ENCODE measurements around the gene GNA14.
"Not testable (repeated sequence)": the region's sequence is repeated elsewhere in the genome, so short reads cannot be mapped to it uniquely, and the experiment has no call there.

GNA14 gene

DNA sequence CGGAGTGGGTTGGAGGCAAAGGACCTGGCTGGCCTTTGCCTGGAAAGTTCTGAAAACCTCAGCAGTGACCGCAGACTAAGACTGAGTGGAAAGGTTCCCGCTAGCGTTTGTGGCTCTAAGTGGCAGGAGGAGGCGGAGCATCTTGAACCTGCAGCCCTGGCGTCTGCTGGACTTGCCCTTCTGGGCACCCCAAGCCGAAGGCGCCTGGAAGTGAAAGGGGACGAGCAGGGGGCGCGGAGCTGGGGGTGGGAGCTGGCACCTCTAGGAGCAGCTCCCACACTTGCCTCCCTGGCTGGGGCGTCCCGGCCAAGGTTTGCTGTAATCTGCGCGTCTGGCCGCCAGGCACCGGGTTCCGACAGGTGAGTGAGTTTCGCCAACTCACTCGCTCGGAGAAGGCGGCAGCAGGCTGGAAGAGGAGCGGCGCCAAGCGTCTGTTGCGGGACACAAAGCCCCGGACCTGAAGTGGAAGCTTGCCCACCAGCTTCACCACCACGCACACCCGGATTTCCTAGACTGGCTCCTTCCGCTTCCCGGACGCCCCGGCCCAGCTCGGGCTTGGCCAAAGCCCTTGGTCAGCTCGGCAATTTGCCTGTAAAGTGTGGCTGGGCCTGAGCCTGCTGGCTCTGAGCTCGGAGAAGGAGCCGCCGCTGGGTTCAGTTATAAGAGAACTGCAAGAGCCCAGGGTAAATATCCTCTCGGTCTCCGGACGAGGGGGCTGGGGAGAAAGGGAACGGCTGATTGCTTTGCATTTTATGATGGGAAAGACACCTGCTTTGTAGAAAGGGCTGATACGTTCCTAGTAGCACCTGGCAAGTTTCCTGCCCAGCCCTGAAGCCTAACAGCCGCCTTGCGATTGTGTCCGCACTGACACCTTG, at the start of gene GNA14:
Gene GNA14 (minus strand): TSS at position 89 of the 875 bp plus-strand sequence. CDS start 529 bp downstream, outside the sequence.
- DNase-seq = no peak

DNA sequence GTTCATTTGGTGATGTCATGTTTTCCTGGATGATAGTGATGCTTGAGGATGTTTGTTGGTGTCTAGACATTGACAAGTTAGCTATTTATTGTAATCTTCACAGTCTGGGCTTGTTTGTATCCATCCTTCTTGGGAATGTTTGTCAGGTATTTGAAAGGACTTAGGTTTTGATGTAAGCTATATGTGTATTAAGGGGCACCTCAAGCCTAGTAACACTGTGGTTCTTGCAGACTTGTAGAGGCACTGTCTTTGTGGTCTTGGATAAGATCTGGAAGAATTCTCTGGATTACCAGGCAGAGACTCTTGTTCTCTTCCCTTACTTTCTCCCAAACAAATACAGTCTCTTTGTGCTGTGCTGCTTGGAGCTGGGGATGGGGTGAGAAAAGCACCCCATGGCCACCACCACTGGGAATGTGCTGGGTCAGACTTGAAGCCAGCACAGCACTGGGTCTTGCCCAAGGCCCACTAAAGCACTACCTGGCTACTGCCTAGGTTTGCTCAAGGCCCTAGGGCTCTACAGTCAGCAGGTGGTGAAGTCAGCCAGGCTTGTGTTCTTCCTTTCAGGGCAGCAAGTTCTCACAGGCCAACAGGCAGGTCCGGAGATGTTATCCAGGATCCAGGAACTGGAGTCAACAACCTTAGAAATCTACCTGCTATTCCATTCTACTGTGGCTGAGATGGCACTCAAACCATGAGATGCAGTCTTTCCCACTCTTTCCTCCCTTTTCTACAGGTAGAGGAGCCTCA, 49.3 kb upstream of the GNA14 start:
- no peak for DNase-seq

DNA sequence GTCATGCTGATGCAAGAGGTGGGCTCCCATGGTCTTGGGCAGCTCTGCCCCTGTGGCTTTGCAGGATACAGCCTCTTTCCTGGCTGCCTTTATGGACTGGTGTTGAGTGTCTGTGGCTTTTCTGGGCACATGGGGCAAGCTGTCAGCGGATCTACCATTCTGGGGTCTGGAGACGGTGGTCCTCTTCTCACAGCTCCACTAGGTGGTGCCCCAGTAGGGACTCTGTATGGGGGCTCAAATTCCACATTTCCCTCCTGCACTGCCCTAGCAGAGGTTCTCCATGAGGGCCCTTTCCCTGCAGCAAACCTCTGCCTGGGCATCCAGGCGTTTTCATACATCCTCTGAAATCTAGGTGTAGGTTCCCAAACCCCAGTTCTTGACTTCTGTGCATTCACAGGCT, 42.6 kb upstream of the GNA14 start:
- DNase-seq = not testable (repeated sequence)

DNA sequence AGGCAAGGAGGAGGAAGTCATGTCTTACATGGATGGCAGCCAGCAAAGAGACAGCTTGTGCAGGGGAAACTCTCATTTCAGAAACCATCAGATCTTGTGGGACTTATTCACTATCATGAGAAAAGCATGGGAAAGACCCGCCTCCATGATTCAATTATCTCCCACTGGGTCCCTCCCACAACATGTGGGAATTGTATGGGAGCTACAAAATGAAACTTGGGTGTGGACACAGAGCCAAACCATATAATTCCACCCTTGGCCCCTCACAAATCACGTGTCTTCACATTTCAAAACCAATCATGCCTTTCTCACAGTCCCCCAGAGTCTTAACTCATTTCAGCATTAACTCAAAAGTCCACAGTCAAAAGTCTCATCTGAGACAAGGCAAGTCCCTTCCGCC, 42.0 kb upstream of the GNA14 start:
- DNase-seq = not testable (repeated sequence)

DNA sequence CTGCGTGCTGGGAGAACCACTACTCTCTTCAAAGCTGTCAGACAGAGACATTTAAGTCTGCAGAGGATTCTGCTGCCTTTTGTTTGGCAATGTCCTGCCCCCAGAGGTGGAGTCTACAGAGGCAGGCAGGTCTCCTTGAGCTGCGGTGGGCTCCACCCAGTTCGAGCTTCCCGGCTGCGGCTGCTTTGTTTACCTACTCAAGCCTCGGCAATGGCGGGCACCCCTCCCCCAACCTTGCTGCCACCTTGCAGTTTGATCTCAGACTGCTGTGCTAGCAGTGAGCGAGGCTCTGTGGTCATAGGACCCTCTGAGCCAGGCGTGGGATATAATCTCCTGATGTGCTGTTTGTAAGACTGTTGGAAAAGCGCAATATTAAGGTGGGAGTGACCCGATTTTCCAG, 39.6 kb upstream of the GNA14 start:
- DNase-seq = not testable (repeated sequence)

DNA sequence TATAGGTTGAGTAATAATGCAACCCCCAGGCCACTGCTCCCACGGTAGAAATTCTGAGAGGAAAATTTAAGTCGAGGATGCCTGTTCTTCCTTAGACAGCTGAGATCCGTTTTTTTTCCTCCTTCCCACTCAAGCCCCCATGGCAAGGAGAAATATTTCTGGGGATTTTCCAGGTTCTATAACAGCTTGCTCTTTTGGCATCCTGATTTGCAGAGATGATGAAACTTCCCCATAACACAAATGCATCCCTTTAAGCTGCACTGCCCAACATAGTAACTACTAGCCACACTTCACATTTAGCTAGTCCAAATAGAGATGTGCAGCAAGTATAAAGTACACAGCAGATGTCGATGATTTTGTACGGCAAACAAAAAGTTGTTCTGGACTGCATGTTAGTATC, 32.5 kb upstream of the GNA14 start:
- DNase-seq = no peak

DNA sequence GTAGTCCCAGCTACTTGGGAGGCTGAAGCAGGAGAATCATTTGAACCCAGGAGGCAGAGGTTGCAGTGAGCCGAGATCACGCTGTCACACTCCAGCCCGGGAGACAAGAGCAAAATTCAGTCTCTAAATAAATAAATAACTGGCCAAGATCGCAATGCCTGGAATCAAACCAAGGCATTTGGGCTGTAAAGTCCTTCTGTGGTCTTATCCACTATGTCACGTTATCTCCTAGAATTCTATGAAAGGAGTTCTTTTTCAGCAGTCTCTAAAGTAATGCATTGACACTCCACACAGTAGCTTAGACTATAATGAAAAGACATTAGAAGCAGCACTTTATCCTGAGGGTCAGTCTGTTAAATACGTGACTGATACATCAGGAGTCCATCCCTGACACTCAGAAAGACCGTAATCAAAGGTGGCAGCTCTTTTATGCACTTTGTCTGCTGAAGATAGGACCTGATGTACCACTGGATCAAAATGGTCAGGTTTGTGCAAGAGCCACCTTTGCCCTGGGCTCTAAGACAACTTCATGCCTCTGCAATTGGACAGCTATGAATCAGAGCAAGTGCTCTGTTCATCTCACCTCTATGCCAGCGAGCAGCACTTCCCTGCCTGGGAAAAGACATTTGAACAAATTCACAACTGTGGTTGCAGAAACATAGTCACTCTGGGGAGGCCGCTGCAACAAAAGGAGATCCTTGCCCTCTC, 31.7 kb upstream of the GNA14 start:
- no peak for DNase-seq

DNA sequence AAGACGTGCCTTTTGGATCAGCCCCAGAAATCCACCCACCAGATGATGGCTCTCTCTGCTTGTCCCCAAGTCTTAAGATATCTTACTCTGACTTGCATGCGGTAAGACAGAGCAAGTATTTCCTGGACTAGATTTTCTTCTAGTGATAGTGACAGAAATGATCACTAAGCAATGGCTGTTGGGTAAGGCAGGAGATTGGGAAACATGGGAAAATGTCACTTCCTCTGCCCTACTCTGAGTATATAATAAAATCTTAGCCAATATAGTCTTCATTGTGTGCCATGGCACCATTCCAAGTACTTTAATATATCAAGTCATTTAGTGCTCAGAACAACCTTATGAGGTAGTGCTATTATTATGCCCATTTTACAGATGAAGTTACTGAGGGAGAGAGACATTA, 31.0 kb upstream of the GNA14 start:
- DNase-seq = no peak

DNA sequence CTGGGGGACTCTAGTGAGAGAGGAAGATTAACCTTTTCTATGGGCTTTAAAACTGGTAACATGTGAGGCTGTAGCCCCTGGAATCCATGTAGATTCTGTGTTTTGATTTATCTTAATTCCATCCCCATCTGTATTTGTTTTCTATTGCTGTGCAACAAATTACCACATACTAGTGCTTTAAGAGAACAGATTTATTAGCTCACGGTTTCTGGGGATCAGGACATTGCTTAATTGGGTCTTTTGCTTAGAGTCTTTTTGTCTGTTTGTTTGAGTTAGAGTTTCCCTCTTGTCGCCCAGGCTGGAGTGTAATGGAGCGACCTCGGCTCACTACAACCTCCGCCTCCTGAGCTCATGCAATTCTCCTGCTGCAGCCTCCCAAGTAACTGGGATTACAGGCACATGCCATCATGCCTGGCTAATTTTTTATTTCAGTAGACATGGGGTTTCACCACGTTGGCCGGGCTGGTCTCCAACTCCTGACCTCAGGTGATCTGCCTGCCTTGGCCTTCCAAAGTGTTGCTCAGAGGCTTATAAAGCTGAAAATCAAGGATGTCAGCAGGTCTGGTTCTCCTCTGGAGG, 29.9 kb upstream of the GNA14 start:
- DNase-seq = no peak

DNA sequence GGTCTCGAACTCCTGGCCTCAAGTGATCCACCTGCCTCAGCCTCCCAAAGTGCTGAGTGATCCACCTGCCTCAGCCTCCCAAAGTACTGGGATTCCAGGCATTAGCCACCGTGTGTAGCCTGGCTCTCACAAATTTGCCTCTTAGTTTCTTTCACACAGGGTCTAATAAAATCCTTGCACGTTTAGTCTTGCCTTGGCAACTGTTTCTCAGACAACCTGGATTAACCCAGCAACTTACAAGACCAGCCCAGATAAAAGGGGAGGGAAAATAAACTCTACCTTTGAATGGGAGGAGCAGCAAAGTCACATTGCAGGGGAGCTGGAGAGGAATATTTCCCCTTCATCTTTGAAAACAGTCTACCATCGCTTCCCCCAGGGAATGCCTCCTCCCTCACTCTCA, 29.3 kb upstream of the GNA14 start:
- no peak for DNase-seq

DNA sequence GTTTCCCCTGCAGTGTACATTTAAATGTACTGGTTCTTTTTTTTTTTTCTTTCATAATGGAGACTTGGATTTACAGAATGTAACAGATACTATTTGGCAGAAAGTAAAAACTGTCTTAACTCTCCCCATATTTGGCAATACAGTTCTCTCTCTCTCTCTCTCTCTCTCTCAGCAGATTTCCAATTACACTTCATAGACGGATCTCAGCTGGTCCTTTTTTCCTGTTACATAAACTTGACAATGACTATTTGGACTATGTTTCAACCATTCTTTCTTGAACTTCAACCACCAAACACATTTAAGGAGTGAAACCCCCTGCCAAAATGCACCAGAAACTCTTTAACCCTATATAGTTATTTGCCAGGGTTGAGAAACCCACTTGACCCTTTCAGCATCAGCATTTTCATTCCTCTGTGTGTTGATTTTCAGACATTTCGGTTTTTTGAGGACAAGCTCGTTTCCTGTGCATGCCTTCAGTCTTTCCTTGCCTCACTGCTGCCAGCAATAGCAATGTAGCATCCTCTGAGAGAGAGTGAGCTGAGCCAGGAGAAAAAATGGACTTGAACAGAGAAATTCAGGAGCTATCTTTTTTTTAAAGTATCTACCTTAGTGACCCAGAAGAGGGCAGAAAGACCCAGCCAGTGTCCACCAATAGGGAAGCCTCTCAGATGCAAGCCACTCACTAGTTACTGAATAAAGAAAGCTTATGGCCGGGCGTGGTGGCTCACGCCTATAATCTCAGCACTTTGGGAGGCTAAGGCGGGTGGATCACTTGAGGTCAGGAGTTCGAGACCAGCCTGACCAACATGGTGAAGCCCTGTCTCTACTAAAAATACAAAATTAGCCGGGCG, 26.0 kb upstream of the GNA14 start:
- no peak for DNase-seq

DNA sequence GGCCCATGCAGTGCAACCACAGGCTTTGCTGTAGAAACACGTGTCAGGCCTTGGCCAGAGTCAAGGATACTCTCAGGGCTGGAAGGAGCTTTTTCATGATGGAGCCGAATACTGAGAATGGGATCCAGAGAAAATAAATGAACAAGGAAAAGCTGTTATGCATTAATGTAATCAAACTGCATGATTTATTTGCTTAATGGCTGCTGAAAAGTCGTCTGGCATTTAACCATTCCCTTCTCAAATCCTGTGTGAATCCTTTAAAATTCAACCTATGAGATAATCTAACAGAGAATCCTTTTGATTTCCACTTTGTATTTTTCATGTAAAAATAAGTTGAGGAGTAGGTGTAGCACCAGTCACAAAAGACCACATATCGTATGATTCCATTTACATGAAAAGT, 24.1 kb upstream of the GNA14 start:
- no peak for DNase-seq

DNA sequence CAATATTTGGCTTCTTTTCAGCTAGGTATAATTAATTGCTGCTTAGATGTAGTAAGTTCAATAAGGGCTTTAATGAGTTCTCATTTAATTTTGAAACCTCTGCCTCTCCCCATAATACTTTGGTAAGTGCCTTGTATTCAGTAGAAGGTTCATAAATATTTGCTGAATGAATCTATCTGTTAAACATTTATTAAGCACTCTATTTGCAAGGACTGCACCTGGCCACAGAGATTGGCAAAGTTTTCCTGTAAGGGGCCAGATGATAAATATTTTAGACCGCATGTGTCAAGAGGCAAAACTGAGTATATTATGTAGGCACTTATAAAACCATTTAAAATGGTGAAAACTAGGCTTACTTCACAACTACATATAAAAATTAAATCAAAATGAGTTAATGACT, 19.0 kb upstream of the GNA14 start:
- no peak for DNase-seq

DNA sequence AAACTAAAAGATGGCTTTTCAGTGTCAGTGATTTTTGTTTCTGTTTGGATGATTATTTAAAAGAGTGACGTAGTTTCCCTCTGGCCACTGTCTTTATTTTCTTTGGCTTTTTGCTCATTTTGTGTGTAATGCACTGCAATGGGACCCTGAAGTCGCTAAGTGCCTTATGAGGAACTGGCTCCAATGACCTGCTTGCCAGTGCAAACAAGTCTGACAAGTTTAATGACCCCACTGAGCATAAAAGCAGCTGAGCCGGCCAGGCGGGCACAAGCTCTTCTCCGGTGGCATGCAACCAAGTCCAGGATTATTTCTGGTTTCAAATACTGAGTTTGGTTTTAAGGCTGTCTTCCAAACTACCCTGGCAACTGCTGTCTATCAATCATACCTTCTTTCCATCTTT, 15.6 kb upstream of the GNA14 start:
- DNase-seq = no peak

DNA sequence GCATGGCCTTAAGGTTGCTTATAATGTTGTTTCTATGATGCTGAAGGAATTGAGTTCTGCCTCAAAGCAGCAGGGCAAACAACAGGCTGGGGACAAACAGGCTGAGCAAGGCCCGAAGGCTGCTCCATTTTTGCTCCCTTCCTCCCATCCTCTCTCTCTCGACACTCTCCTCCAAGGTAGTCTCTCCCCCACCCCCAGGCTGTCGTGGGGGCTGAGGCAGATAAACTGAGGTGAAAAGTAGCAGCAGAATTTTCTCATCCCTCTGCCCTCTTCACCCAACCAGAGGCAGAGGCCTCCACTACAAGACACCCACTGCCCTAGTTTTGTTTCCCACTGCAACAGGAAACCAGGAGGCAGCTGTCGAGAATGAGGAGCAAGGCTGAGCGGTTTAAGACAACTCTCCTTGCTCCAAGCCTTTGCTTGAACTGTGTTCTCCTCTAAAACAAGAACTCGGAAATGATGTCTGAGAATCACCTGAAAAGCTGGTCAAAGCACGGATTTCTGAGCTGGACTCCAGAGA, 13.5 kb upstream of the GNA14 start:
- DNase-seq = no peak

DNA sequence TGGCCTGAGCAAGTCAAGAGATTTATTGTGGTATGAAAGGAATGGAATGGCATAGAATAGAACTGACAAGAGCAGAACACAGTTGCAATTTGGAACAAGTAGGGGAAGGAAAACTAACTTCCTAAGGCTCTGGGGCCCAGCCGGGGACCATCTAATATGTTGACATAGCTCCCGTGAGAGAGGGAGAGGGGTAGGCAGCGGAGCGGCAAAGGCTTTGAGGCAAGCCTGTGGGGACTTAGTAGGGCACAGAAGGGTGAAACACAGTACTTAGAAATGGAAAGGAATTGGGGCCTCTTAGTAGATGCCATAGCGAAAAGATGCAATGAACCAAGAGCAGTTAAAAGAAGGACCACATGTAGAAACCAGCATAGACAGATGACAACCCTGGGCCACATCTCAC, 11.8 kb upstream of the GNA14 start:
- DNase-seq = no peak

DNA sequence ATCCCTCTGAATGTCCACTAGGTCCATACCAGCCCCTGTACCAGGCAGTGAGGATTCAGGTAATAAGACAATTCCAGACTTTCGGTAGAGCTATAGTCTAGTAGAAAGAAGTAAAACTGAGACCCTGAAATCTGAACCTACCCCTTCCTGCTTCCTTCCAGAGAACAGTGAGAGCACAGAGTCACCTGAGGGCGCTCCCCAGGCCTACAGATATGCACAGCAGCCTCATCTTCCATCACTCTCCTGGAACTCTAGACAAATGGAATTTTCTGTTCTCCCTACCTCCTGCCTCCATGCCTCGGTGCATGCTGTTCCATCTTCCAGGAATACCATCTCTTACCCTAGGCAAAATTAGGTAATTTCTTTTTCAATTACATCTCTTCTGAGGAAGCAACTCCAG, 3.1 kb upstream of the GNA14 start:
- no peak for DNase-seq

DNA sequence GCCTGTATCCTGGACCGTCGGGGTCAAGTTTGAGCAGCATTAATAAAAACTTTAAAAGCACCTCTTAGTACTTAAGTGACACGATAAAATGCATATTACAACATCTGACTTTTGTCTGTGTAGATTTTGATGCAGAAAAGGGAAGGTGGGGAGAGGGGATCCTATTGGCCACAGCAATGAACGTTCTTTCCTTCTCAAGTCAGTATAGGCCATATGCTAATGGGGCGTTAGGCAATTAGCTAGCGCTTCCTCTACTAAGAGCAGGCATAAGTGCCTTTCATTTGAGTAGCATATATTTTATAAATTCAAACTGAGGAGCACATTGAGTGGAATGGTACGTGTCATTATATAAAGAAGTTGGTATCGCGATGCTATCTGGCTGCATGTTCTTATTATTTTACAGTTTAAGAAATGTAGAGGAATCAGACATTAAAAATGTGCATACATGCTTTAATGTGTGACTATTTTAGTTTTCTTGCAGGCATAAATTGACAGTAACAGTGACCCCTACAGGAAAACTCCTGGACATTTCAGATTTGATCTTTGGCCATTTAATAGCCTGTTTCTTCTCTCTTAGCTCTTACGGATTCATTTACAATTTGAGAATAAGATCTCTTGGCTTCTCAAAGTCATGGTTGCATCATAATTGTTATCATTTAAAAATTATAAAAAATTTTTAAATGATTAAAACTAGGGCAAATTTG, 1.1 kb upstream of the GNA14 start:
- no peak for DNase-seq

DNA sequence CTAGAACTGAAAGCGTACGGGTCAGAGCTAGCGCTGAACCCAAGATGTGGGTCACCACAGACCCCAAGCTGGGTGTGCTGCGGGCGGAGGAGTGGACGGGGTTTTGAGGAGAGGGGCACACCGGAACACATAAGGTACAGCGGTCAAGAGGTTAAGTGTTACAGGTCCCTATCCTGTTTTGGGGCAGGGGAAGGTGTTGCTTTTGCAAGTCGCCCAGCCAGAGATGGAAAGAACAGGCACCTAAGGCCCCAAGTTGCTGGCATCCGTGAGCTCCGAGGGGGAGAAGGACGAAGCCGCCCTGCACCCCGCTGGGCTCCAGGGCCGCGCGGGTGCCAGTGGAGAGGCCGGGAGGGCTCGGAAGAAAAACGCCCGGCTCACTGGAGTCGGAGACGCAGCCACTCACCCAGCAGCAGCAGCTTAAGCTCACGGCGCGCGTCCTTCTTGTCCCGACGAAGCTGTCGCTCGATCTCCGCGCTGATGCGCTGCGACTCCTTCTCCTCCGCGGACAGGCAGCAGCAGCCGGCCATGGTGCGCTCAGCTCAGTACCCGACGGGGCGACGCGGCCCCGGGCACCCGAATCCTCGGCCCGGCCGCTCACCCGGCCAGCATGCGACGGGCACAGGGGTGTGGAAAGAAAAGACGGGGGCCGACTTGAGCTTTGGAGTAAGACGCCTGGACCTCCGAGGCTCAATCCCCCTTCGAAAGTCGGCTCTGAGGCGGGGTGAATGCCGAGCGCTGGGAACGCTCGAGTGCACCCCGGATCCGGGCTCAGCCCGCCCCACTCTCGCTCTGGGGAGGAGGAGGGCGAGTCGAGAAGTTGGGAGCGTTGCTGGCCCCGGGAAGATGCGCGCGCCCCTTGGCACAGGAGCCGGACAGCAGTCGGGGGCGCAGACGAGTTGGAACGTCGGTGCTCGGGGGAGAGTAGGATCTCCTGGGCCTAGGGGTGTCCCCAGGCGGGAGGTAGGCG, 572 bp downstream of the GNA14 start:
- no peak for DNase-seq

DNA sequence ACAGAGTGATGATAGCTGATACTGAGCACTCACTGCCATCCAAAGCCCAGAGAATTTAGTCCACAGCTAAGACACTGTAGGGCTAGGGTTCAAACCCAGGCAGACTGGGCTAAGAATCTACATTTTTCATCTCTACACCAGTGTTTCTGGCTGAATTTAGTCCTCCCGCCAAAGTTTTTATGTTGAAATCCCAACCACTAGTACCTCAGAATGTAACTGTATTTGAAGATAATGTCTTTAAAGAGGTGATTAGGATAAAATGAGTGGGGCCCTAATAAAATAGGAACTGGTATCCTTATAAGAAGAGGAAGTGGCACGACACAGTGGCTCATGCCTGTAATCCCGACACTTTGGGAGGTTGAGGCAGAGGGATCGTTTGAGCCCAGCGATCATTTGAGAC, 4.3 kb downstream of the GNA14 start:
- no peak for DNase-seq

Data from activated CD4-positive, CD25-positive, alpha-beta regulatory T cell treated with anti-CD3 and anti-CD28 coated beads, Interleukin-2, amount 50 U/mL, for 72 hours (primary cell).